Measurements from ENCODE around the gene NEGR1.

- TF ChIP-seq CTCF (IDR thresholded peaks at IDR 0.05) (no peak), ZFX (IDR thresholded peaks at IDR 0.05; ENCODE audit: borderline replicate concordance) (no peak)
Measured at GRCh38 chr1:71804140-71804539, 478.2 kb downstream of the NEGR1 start.

Data from 22Rv1 (cell line).